Fibroblast of skin of right quadriceps (primary cell): ENCODE results near the gene MARVELD3.
A peak's percentile ranks its signal among the peaks of the same experiment; 100 is the strongest.

ENCODE experiments used
- DNase-seq: peaks from one replicate; pipeline ENCODE4 v3.0.0-alpha.2; 2013

Gene MARVELD3

GRCh38 chr16:71623597-71623996 is 2.4 kb upstream of the MARVELD3 start:
- no peak for DNase-seq

- no peak for DNase-seq
Observed at GRCh38 chr16:71625113-71625850, 702 bp upstream of the MARVELD3 start.

GRCh38 chr16:71626858-71627213 is 852 bp downstream of the MARVELD3 start:
- DNase-seq: no peak

- DNase-seq: no peak
Observed at GRCh38 chr16:71627731-71628181, 1.8 kb downstream of the MARVELD3 start.

GRCh38 chr16:71628810-71629209 is 2.8 kb downstream of the MARVELD3 start:
- peak; percentile 68 for DNase-seq

GRCh38 chr16:71629278-71630016 is 3.5 kb downstream of the MARVELD3 start:
- DNase-seq: no peak

GRCh38 chr16:71630808-71631207 is 4.8 kb downstream of the MARVELD3 start:
- DNase-seq: no peak

- no peak for DNase-seq
Observed at GRCh38 chr16:71631776-71632175, 5.8 kb downstream of the MARVELD3 start.

GRCh38 chr16:71635632-71636031 is 9.6 kb downstream of the MARVELD3 start:
- DNase-seq: no peak

GRCh38 chr16:71637398-71637797 is 11.4 kb downstream of the MARVELD3 start:
- peak; percentile 90 for DNase-seq

GRCh38 chr16:71645450-71645849 is 19.5 kb downstream of the MARVELD3 start:
- DNase-seq: peak; percentile 26

GRCh38 chr16:71647391-71647790 is 21.4 kb downstream of the MARVELD3 start:
- no peak for DNase-seq

- no peak for DNase-seq
Observed at GRCh38 chr16:71648162-71648561, 22.2 kb downstream of the MARVELD3 start.

GRCh38 chr16:71648921-71649320 is 22.9 kb downstream of the MARVELD3 start:
- no peak for DNase-seq

GRCh38 chr16:71649704-71650103 is 23.7 kb downstream of the MARVELD3 start:
- DNase-seq: no peak

- DNase-seq: no peak
Observed at GRCh38 chr16:71658771-71659170, 32.8 kb downstream of the MARVELD3 start.

- DNase-seq: no peak
Observed at GRCh38 chr16:71659471-71659870, 33.5 kb downstream of the MARVELD3 start.

- no peak for DNase-seq
Observed at GRCh38 chr16:71666264-71666663, 40.3 kb downstream of the MARVELD3 start.

- DNase-seq: no peak
Observed at GRCh38 chr16:71666928-71667707, 41.1 kb downstream of the MARVELD3 start.

GRCh38 chr16:71669926-71670536 is 44.0 kb downstream of the MARVELD3 start:
- no peak for DNase-seq

- no peak for DNase-seq
Observed at GRCh38 chr16:71670537-71670936, 44.6 kb downstream of the MARVELD3 start.

GRCh38 chr16:71671165-71671564 is 45.2 kb downstream of the MARVELD3 start:
- no peak for DNase-seq

- DNase-seq: no peak
Observed at GRCh38 chr16:71672125-71672524, 46.1 kb downstream of the MARVELD3 start.
